Stimulated activated CD4-positive, alpha-beta T cell treated with anti-CD3 and anti-CD28 coated beads, TNF-alpha, amount 100 ng/mL, for 1 hour (primary cell): ENCODE measurements around the gene KRT14.

Experiments used
- DNase-seq, 3 donors: peaks; one replicate each; pipeline ENCODE4 v3.0.0-alpha.2; 2020; ENCODE audit warnings: low read depth in 3 of 3, low spot score in 1 of 3

KRT14 gene

GRCh38 chr17:41532947-41533570 lies 53.6 kb downstream of the KRT14 start:
- DNase-seq: no peak
